VCaP (cell line): Measurements from ENCODE around the gene CRACR2B.

ENCODE experiments used
- H3K27ac ChIP-seq: fragments of 450-650 bp; 2 replicates; pipeline ENCODE4 v1.5.1; 2017
- CTCF ChIP-seq: fragments of 450-650 bp; conservative IDR thresholded peaks from 2 replicates; pipeline ENCODE4 v1.5.1; 2017; ENCODE audit warnings: mild to moderate bottlenecking, moderate library complexity

CRACR2B gene

DNA sequence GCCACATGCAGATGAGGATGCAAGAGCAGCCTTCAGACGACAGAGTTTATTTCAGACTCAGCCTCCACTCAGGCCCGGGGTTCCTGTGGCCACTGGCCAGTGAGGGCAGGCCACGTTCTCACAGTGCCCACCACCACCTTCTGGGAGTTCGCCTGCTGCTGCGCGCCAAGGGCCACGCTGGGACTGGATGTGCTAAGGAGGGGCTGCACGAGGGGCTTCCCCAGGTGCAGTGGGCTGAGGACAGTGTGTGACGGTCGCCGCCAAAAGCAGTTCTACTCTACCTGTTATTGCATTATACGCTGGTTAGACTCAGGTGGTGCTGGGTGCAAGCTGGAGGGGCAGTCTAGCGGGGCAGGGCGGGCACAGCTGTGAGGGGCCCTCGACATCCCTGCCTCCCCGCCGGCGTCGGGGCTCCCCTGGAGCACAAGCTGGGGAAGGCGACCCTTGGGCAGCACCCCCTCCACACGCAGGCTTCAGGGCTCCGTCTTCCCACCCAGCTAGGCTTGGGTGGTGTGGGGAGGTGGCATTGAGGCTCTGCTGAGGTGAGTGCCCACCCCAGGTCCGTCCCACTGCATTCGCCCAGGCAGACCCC, 40.5 kb upstream of the CRACR2B start:
- no peak for TF ChIP-seq CTCF

GRCh38 chr11:788009-788640, 39.6 kb upstream of the CRACR2B start:
- no peak overlapping the region for H3K27ac ChIP-seq
- no peak for TF ChIP-seq CTCF

More for the DNA sequence above, 40.5 kb upstream of the CRACR2B start:
- no peak overlapping the region for H3K27ac ChIP-seq

DNA sequence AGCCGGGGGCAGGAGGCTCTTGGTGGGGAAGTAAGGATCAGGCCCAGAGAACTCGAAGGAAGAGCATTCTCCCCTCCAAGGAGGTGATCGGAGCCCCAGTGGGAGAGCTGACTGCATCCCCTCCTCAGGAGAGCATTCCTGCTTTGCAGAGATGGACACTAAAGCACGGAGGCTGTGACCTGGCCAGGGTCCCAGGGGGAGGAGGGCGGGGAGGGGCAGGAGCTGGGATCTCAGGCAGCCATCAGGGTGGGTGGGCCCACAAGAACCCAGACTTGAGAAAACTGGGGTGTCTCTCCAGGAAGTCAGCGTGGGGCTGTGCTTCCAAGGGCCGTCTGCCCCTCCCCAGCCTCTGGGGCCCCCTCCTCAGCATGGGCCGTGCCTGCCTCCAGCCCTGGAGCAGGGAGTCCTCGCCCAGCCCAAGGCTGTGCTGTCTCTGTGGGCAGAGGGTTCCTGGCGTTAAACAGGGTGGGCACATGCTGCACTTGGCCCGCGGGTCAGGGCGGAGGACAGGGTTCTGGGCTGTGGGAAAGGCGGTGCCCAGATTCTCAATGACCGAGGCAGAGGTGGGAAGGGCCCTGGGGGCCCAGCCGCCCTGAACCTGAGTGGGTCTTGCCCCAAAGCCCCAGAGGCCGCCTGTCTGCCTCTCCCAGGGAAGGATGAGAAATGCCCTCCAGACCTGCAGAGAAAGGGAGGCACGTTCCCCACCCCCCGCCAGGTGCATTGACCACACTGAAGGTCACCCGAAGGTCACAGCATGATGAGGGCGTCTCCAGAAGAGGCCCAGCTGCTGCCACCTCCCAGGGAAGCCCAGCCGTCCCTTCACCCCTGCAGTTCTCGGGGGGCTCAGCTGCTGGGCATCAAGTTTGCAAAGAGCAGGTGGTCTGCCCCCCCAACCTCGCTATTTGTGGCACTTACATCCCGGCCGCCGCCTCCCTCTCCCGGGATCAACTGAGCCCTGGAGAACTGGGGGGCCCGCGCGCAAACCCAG, 38.5 kb upstream of the CRACR2B start:
- no peak overlapping the region for H3K27ac ChIP-seq
- TF ChIP-seq CTCF: no peak

- TF ChIP-seq CTCF: no peak
- no peak within 1 kb of the TSS for H3K27ac ChIP-seq
These were observed 37.8 kb upstream of the CRACR2B start, which contains the start of gene CEND1 for GRCh38 chr11:789943-790342. TSS of gene CEND1 (minus strand) at chr11:790090. CDS start at chr11:788576, 1,514 bp downstream.

- TF ChIP-seq CTCF: no peak
- no peak overlapping the region for H3K27ac ChIP-seq
These were observed 36.8 kb upstream of the CRACR2B start for GRCh38 chr11:790721-791564.

DNA sequence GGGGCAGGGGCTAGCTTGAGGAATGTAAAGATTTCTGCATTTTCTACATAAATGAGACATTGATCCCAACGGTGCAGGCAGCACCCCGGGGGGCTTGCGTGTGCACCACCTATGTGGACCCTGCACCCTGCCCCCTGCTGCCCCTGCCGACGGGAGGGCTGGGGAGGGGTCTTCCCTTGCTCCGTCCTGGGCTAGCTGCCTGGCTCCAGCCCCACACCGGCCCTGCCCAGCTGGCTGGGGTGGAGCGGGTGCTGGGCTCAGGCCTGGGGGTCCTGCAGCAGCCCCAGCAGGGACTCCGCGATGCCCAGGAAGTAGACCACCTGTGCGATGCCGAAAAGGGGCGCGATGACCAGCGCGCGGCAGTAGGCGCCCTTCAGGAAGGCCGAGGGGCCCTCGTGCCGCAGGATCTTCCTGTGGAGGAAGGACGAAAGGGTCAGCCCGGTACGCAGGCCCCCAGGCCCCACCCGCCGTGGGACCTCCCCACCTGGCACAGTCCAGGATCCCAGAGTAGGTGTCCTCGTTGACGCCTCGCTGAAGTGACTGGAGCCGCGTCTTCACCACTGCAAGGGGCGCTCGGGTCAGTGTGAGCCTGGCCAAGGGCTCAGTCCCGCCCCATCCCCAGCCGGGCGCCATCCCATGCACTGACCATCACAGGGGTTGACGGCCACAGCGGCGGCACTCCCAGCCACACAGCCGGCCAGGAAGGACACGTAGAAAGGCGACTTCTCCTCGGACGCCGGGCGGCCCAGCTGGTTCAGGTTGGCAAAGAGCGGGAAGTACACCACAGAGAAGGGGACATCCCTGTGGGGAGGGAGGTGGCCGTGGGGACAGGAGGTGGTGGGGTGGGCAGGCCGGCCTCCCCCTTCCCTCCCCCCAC, 35.8 kb upstream of the CRACR2B start:
- no peak overlapping the region for H3K27ac ChIP-seq
- no peak for TF ChIP-seq CTCF
